GM12872 (cell line): Measurements from ENCODE around the gene RAB17.

Experiments
- TF ChIP-seq, protein P1 (sequence below): IDR thresholded peaks from 3 replicates; pipeline ENCODE4 v1.5.1; 2011; ENCODE audit warnings: low read depth, mild to moderate bottlenecking, low read length, moderate library complexity; ENCODE audit not compliant: insufficient read depth

RAB17 gene

DNA sequence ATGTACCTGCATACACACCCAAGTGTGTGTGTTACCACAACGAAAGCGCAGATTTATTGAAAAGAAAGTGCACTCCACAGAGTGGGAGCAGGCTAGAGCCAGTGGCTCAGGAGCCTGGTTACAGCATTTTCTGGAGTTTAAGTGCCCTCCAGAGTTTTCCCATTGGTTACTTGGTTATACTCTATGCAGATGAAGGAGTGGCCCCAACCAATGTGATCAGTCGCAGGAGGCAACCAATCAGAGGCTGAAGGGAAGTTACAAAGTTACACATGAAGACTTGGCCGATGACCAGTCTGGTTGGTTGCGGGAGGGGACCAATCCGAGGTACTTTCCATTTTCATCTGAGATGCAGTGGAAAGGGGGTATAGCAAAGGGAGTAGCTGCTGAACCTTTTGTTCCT, 37.6 kb downstream of the RAB17 start:
- TF ChIP-seq, protein P1, sequence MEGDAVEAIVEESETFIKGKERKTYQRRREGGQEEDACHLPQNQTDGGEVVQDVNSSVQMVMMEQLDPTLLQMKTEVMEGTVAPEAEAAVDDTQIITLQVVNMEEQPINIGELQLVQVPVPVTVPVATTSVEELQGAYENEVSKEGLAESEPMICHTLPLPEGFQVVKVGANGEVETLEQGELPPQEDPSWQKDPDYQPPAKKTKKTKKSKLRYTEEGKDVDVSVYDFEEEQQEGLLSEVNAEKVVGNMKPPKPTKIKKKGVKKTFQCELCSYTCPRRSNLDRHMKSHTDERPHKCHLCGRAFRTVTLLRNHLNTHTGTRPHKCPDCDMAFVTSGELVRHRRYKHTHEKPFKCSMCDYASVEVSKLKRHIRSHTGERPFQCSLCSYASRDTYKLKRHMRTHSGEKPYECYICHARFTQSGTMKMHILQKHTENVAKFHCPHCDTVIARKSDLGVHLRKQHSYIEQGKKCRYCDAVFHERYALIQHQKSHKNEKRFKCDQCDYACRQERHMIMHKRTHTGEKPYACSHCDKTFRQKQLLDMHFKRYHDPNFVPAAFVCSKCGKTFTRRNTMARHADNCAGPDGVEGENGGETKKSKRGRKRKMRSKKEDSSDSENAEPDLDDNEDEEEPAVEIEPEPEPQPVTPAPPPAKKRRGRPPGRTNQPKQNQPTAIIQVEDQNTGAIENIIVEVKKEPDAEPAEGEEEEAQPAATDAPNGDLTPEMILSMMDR, result no peak

DNA sequence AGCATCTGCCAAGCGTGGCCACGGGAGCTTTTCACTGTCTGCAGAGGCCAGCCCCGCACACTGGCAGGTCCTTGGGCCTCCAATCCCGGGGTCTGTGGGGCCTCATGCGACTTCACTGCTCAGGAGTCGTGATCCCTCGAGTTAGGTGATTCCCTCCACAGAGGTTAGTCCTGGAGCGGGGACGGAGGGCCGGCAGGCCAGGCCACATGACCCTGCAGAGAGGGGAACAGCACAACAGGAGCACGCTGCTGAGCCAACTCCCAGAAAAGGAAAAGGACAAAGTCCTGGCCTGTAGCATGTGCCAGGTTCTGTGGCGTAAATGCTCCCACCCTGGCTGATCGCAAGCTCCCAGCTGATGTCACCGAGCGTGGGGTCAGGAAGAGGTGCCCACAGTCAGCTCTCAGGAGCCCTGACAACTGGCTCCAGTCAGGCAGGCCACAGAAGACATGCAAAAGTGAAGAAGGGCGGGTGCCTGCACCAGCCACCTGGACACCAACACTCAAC, 39.4 kb downstream of the RAB17 start:
- TF ChIP-seq, protein P1, result no peak

DNA sequence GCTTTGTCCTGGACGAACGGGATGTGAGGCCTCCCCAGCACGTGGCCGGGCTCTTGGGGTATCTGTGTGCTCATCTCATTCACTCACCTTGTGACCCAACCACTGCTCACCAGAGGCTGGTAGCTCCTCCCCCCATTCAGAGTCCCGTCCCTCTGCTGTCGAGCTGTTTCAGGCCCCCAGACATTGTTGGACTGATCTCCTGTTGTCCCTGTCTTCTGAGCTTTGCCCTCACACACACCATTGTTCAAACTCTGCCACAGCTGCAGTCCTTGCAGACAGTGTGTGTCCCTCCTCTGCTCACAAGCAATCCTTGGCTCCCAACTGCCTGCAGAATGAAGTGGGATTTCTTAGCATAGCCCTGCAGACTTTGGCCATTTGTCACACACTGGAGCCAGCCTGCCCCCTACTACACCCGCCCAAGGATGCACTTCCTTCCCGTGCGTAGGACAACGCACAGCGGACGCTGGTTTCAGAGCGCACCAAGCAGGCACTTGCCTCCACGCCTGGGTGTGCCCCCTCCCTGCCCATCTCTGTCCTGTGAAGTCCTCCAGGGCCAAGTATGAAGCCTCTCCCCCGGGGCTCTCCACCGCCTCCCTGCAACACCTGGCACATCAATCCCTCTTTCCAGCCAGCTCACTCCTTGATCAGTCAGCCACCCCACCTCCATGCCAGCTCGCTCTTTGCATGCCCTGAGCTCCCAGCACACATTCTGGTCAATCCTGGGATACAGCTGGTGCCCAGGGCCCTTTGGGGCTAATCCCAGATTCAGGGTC, 40.7 kb downstream of the RAB17 start:
- TF ChIP-seq, protein P1, result no peak

DNA sequence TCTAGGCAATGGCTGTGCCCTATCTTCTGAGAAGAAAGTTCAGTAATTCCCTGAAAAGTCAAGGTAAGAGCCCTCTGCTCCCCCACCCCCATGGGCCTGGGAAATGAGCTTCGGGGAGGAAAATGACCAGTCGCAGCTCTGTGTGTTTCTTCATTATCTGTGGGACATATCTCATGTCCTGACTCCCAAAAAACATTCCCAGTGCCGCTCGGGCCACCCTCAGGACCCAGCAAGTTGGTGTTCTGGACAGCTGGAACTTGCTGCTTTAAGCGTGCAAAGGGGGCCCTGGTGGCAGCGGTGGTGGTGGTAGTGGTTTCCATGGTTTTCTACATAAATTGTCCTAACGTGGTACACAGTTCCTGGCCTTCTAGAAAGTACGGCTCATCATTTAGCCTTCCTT, 41.3 kb downstream of the RAB17 start:
- TF ChIP-seq, protein P1, result no peak

DNA sequence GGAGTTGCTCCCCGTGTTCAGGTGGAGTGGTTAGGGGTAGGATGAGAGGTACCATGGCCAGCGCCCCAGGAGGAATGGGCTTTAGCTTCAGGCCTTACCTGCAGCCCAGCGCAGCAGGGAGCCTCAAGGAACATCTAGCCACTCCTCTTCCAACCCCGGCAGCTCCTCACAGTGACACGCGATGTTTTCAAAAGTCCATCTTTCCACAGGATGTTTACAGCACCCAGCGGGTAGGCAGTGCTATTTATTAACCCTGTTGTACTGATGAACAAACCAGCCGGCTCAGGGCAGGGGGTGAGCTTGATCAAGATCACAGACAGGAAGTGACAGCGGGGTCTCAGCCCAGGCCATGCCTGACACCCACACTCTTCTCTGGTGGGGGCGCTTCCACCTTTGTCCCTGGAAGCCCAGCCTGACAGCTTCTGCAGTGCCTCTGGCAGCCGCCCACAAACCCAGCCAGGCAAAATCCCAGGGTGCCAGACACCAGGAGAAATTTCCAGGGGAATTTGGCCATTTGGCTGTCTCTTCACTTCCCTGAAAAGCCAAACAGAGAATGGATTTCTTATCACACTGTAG, 42.6 kb downstream of the RAB17 start:
- TF ChIP-seq, protein P1, result no peak

DNA sequence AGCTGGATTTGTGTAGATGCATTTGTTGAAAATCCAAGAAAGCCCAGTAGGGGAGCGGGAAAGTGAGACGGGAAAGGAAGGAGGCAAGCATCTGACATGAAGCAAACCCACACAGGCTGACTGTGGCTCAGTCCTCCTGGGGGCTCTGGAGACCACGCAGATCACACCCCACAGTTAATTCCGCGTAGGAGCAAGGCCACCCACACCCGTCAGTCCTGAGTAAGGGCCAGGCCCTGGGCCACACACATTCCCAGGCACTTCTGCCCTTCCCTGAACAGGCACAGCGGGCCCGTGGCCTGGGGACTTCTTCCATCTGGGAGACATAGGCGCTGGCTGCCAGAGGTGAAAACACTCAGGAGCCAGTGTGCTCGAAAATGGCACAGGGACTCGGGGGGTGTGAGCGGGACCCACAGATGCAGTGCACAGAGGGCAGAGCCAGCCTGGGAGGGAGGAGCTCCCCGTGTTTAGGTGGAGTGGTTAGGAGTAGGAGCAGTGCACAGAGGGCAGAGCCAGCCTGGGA, 43.6 kb downstream of the RAB17 start:
- TF ChIP-seq, protein P1, result no peak

DNA sequence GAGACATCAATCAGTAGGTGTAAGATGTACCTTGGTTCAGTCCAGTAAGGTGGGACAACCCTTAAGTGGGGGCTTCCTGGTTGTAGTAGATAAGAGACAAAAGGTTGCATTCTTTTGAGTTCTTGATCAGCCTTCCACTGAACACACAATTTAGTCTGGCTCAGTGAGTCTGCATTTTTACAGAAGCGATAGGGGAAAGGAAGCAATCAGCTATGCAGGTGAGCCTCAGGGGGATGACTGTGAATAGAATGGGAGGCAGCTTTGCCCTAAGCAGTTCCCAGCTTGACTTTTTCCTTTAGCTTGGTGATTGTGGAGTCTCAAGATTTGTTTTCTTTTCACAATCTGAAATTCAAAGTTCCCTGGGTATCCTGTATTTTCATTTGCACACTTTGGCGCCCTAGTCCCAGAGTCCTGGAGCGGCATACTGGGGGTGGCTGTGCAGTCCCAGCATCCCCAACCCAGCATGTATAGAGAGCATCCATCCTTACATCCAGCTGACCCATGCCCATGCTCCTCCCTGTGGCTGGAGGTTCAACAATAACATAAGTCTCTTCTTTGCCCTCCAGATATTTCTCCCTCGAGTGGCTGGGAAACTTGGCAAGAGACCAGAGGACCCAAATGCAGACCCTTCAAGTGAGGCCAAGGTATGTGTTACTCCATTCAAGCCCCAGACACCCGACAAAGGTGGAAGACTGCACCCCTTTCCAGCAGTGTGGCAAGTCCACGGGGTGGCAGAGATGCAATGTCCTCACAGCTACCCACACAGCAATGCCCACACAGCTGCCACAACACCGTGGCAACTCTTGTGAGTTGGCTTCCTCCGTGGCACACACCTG, 44.3 kb downstream of the RAB17 start:
- TF ChIP-seq, protein P1, result no peak
